Neuronal stem cell (in vitro differentiated cells): ENCODE measurements around the gene TMEM145.

Experiments used
- DNase-seq: peaks from one replicate; pipeline ENCODE4 v3.0.0-alpha.2; 2013; ENCODE audit warnings: low spot score
- H2AFZ ChIP-seq: one replicate; pipeline ENCODE4 v1.6.1; 2013; ENCODE audit warnings: mild to moderate bottlenecking, low read length, inconsistent platforms
- H2AK5ac ChIP-seq: 2 replicates; pipeline ENCODE4 v1.6.1; 2013; ENCODE audit warnings: low read depth, mild to moderate bottlenecking, inconsistent platforms, low read length, moderate library complexity, mixed read lengths
- H2BK120ac ChIP-seq: 2 replicates; pipeline ENCODE4 v1.6.1; 2013; ENCODE audit warnings: low read depth, mild to moderate bottlenecking, inconsistent platforms, low read length, moderate library complexity, mixed read lengths
- H2BK12ac ChIP-seq: one replicate; pipeline ENCODE4 v1.6.1; 2013; ENCODE audit warnings: low read length, inconsistent platforms
- H2BK15ac ChIP-seq: 2 replicates; pipeline ENCODE4 v1.6.1; 2013; ENCODE audit warnings: mild to moderate bottlenecking, low read length, inconsistent platforms, mixed read lengths
- H2BK5ac ChIP-seq: one replicate; pipeline ENCODE4 v1.6.1; 2013; ENCODE audit warnings: inconsistent platforms, mild to moderate bottlenecking, low read length, moderate library complexity
- H3K14ac ChIP-seq: one replicate; pipeline ENCODE4 v1.6.1; 2013; ENCODE audit warnings: low read length, inconsistent platforms
- H3K18ac ChIP-seq: 2 replicates; pipeline ENCODE4 v1.6.1; 2013; ENCODE audit warnings: low read length, inconsistent platforms
- H3K23ac ChIP-seq: 2 replicates; pipeline ENCODE4 v1.6.1; 2013; ENCODE audit warnings: low read depth, mild to moderate bottlenecking, mixed read lengths, low read length, inconsistent platforms; ENCODE audit not compliant: poor library complexity
- H3K27ac ChIP-seq: replicated peaks from 3 replicates; pipeline ENCODE4 v1.5.1; 2013; ENCODE audit warnings: low read length, inconsistent platforms
- H3K27me3 ChIP-seq, 3 experiments: 2 replicates each; pipeline ENCODE4 v1.6.1; 2013; ENCODE audit warnings: low read length in 3 of 3, mild to moderate bottlenecking in 2 of 3, inconsistent platforms in 1 of 3, low read depth in 1 of 3, mixed read lengths in 1 of 3, moderate library complexity in 1 of 3; ENCODE audit not compliant: control insufficient read depth in 3 of 3, insufficient read depth in 3 of 3
- H3K36me3 ChIP-seq, 2 donors: replicated peaks in 1 of 2; 2 replicates each; pipeline ENCODE4 v1.6.1; 2013; ENCODE audit warnings: low read length in 2 of 2; ENCODE audit not compliant: control insufficient read depth in 2 of 2, insufficient read depth in 2 of 2
- H3K4ac ChIP-seq: 2 replicates; pipeline ENCODE4 v1.6.1; 2013; ENCODE audit warnings: inconsistent platforms, mild to moderate bottlenecking, low read length, moderate library complexity
- H3K4me1 ChIP-seq, 2 donors: 1 replicate in 1 of 2; 2 replicates in 1 of 2; pipeline ENCODE4 v1.6.1; 2013; ENCODE audit warnings: low read length in 2 of 2, low read depth in 1 of 2; ENCODE audit not compliant: control insufficient read depth in 2 of 2, insufficient read depth in 1 of 2
- H3K4me2 ChIP-seq: one replicate; pipeline ENCODE4 v1.6.1; 2013; ENCODE audit warnings: mild to moderate bottlenecking, low read length, inconsistent platforms; ENCODE audit not compliant: insufficient read depth, poor library complexity, severe bottlenecking
- H3K4me3 ChIP-seq, 2 donors: 2 replicates each; pipeline ENCODE4 v1.5.1; 2013; ENCODE audit warnings: low read length in 2 of 2, mild to moderate bottlenecking in 2 of 2, inconsistent platforms in 1 of 2, moderate library complexity in 1 of 2
- H3K79me1 ChIP-seq: one replicate; pipeline ENCODE4 v1.6.1; 2013; ENCODE audit warnings: low read depth, mild to moderate bottlenecking, inconsistent platforms, low read length, moderate library complexity
- H3K9ac ChIP-seq: one replicate; pipeline ENCODE4 v1.6.1; 2013; ENCODE audit warnings: mild to moderate bottlenecking, low read depth, low read length, inconsistent platforms; ENCODE audit not compliant: poor library complexity
- H3K9me3 ChIP-seq, 2 donors: replicated peaks in 1 of 2; 2 replicates each; pipeline versions ENCODE3 to v1.6.1; 2013; ENCODE audit warnings: low read length in 2 of 2, mild to moderate bottlenecking in 2 of 2, inconsistent platforms in 1 of 2, low read depth in 1 of 2, mixed read lengths in 1 of 2, moderate library complexity in 1 of 2; ENCODE audit not compliant: control insufficient read depth in 2 of 2, insufficient read depth in 1 of 2
- H4K8ac ChIP-seq: one replicate; pipeline ENCODE4 v1.6.1; 2013; ENCODE audit warnings: low read depth, mild to moderate bottlenecking, inconsistent platforms, low read length, moderate library complexity
- H4K91ac ChIP-seq: one replicate; pipeline ENCODE4 v1.6.1; 2013; ENCODE audit warnings: low read length, low read depth, mild to moderate bottlenecking, inconsistent platforms; ENCODE audit not compliant: poor library complexity
- WGBS, 2 donors: extraction: QIAGEN DNeasy Blood & Tissue Kit; methylation state at CpG; one replicate each; pipeline ENCODE4 v1.1.7; 2013; ENCODE audit warnings: missing lambda C conversion rate in 2 of 2, mixed read lengths in 1 of 2; ENCODE audit not compliant: insufficient read length in 2 of 2, insufficient replicate concordance in 1 of 2; ENCODE audit errors: extremely low coverage in 2 of 2; 5-methylcytosine and 5-hydroxymethylcytosine counted together

Gene TMEM145

GRCh38 chr19:42275517-42275916, 37.6 kb upstream of the TMEM145 start:
- no peak overlapping the region for H2BK15ac ChIP-seq
- H3K23ac ChIP-seq: no peak overlapping the region
- no peak overlapping the region for H3K14ac ChIP-seq
- no peak overlapping the region for H3K4me2 ChIP-seq
- no peak overlapping the region for H3K9ac ChIP-seq
- H3K27ac ChIP-seq: no peak overlapping the region
- peak overlapping the region; percentile 16 for H2BK5ac ChIP-seq
- H3K79me1 ChIP-seq: peaks cover 22% of the 10 kb centered on the region
- H2AK5ac ChIP-seq: no peak overlapping the region
- H3K4me1 ChIP-seq: peaks cover 7 to 8% of the 10 kb centered on the region in 2 donors
- no CpG with 5 or more reads among the region's 3 CpGs for WGBS, 2 donors
- H3K27me3 ChIP-seq: no peaks in the 10 kb centered on the region
- no peak overlapping the region for H2AFZ ChIP-seq
- H3K4me3 ChIP-seq: no peak overlapping the region
- peaks cover 16 to 40% of the 10 kb centered on the region in 2 donors for H3K36me3 ChIP-seq
- H3K18ac ChIP-seq: peak overlapping the region; percentile 1
- H4K8ac ChIP-seq: no peak overlapping the region
- DNase-seq: no peak
- no peak overlapping the region for H2BK12ac ChIP-seq
- no peak overlapping the region for H4K91ac ChIP-seq
- H2BK120ac ChIP-seq: no peak overlapping the region
- H3K4ac ChIP-seq: no peak overlapping the region
- H3K9me3 ChIP-seq: no peaks in the 10 kb centered on the region

GRCh38 chr19:42276284-42276683, 36.8 kb upstream of the TMEM145 start:
- no peak overlapping the region for H4K8ac ChIP-seq
- no peak overlapping the region for H3K14ac ChIP-seq
- no peak overlapping the region for H3K4me3 ChIP-seq
- H3K4me2 ChIP-seq: no peak overlapping the region
- DNase-seq: no peak
- peaks cover 7 to 9% of the 10 kb centered on the region in 2 donors for H3K4me1 ChIP-seq
- H3K4ac ChIP-seq: no peak overlapping the region
- H3K23ac ChIP-seq: no peak overlapping the region
- H2BK120ac ChIP-seq: no peak overlapping the region
- H3K9me3 ChIP-seq: no peaks in the 10 kb centered on the region
- H2AFZ ChIP-seq: no peak overlapping the region
- no peak overlapping the region for H2BK5ac ChIP-seq
- peaks cover 16 to 40% of the 10 kb centered on the region in 2 donors for H3K36me3 ChIP-seq
- H2AK5ac ChIP-seq: no peak overlapping the region
- no peak overlapping the region for H2BK12ac ChIP-seq
- H2BK15ac ChIP-seq: no peak overlapping the region
- WGBS, 2 donors: no CpG with 5 or more reads among the region's 3 CpGs
- no peak overlapping the region for H3K18ac ChIP-seq
- no peak overlapping the region for H3K9ac ChIP-seq
- H3K79me1 ChIP-seq: peaks cover 24% of the 10 kb centered on the region
- no peak overlapping the region for H4K91ac ChIP-seq
- H3K27ac ChIP-seq: no peak overlapping the region
- H3K27me3 ChIP-seq: no peaks in the 10 kb centered on the region

DNA sequence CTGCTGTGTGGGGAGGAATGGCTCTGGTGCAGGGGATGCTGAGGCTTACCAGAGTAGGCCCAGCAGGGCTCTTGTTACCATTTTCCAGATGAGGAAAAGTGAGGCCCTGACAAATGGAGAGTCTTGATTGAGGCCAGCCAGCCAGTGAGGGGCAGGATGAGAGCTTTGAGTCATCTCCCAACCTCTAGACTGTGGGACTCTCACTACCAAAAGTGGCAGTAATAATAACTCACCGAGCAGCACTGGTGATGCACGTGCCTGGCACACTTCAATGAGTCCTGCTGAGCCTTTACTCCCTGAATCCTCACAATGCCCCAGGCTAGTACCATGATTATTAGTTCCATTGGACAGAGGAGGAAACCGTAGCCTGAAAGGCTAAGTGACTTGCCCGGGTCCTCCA, 36.3 kb upstream of the TMEM145 start:
- Histone ChIP-seq H3K9me3 (no peaks in the 10 kb centered on the region), H3K9ac (no peak overlapping the region), H3K18ac (no peak overlapping the region), H3K4me1 (peaks cover 12 to 13% of the 10 kb centered on the region in 2 donors), H2BK5ac (no peak overlapping the region), H3K27me3 (no peaks in the 10 kb centered on the region), H4K91ac (no peak overlapping the region), H2AFZ (no peak overlapping the region), H3K36me3 (peaks cover 16 to 40% of the 10 kb centered on the region in 2 donors), H2BK120ac (no peak overlapping the region), H2AK5ac (no peak overlapping the region), H3K4me3 (no peak overlapping the region), H3K4me2 (no peak overlapping the region), H2BK12ac (no peak overlapping the region), H3K14ac (no peak overlapping the region), H2BK15ac (no peak overlapping the region), H3K79me1 (peaks cover 20% of the 10 kb centered on the region), H3K27ac (no peak overlapping the region), H4K8ac (no peak overlapping the region), H3K4ac (no peak overlapping the region), H3K23ac (no peak overlapping the region)
- no CpG with 5 or more reads among the region's 4 CpGs for WGBS, 2 donors
- DNase-seq: no peak

- Histone ChIP-seq H3K27ac (no peak overlapping the region), H3K23ac (peak overlapping the region; percentile 52), H3K4me3 (no peak overlapping the region), H2BK12ac (no peak overlapping the region), H4K8ac (no peak overlapping the region), H3K4me1 (peaks cover 22 to 23% of the 10 kb centered on the region in 2 donors), H2AFZ (no peak overlapping the region), H3K9me3 (no peaks in the 10 kb centered on the region), H2AK5ac (peak overlapping the region; percentile 77), H3K9ac (peak overlapping the region; percentile 63), H3K18ac (peak overlapping the region; percentile 46), H2BK5ac (peak overlapping the region; percentile 48), H3K79me1 (peaks cover 14% of the 10 kb centered on the region), H3K4me2 (no peak overlapping the region), H2BK15ac (peak overlapping the region; percentile 55), H3K4ac (no peak overlapping the region), H3K14ac (no peak overlapping the region), H4K91ac (no peak overlapping the region), H3K36me3 (peaks cover 16 to 32% of the 10 kb centered on the region in 2 donors), H2BK120ac (no peak overlapping the region), H3K27me3 (no peaks in the 10 kb centered on the region)
- WGBS, 2 donors: no CpG with 5 or more reads among the region's 10 CpGs
- no peak for DNase-seq
Observed at GRCh38 chr19:42277821-42278451, 35.2 kb upstream of the TMEM145 start.
